ENCODE results near the gene PKNOX2.

PKNOX2 gene

GRCh38 chr11:125457814-125458343 lies 293.3 kb downstream of the PKNOX2 start:
- DNase-seq, result no peak

GRCh38 chr11:125460275-125460674 lies 295.7 kb downstream of the PKNOX2 start:
- DNase-seq, result no peak

- no peak for DNase-seq
Measured at GRCh38 chr11:125463590-125464269, 299.2 kb downstream of the PKNOX2 start.

- no peak for DNase-seq
Measured at GRCh38 chr11:125464270-125464662, 299.7 kb downstream of the PKNOX2 start.

- DNase-seq, result no peak
Measured at GRCh38 chr11:125464666-125465065, 300.1 kb downstream of the PKNOX2 start.

GRCh38 chr11:125465255-125465654 lies 300.7 kb downstream of the PKNOX2 start:
- DNase-seq, result no peak

GRCh38 chr11:125465701-125466100 lies 301.1 kb downstream of the PKNOX2 start:
- no peak for DNase-seq

- DNase-seq, result no peak
Measured at GRCh38 chr11:125468025-125468424, 303.5 kb downstream of the PKNOX2 start.

GRCh38 chr11:125468852-125469251 lies 304.3 kb downstream of the PKNOX2 start:
- no peak for DNase-seq

- DNase-seq, result no peak
Measured at GRCh38 chr11:125470355-125470754, 305.8 kb downstream of the PKNOX2 start.

GRCh38 chr11:125476721-125477120 lies 312.2 kb downstream of the PKNOX2 start:
- no peak for DNase-seq

GRCh38 chr11:125479137-125479536 lies 314.6 kb downstream of the PKNOX2 start:
- DNase-seq, result no peak

GRCh38 chr11:125481531-125481930 lies 317.0 kb downstream of the PKNOX2 start:
- no peak for DNase-seq
